Measurements from ENCODE around the gene CHKA. TPM values are rescaled to one million over a fixed set of nuclear protein-coding genes. Genes with fewer than 3 reads are reported as not detected.

CHKA gene
- total and polyA plus RNA-seq, 8 donors: 20.9 to 227 (median 101) TPM

- 86 to 90% (median 88%) methylated on average over 28 to 35 of the region's 35 CpGs for WGBS, 5 donors
- TF ChIP-seq EP300 (IDR thresholded peaks at IDR 0.05): no peak
- TF ChIP-seq POLR2A (IDR thresholded peaks at IDR 0.05): no peak
- no peak for TF ChIP-seq POLR2AphosphoS5 (IDR thresholded peaks at IDR 0.05)
- no peak for TF ChIP-seq CTCF (IDR thresholded peaks at IDR 0.05)
- Histone ChIP-seq H3K27me3 (no peaks in the 10 kb centered on the region), H3K27ac (no peak overlapping the region), H3K4me1 (peaks cover 0 to 15% (median 7%) of the 10 kb centered on the region in 4 donors), H3K4me3 (no peak overlapping the region), H3K36me3 (peaks cover 58 to 100% (median 99%) of the 10 kb centered on the region in 4 donors), H3K9me3 (no peaks in the 10 kb centered on the region)
- DNase-seq: no peak
- intact Hi-C loops (cut with DNase I; ENCODE audit: low total_unique reads): no loop called here
These were observed 72.3 kb downstream of the CHKA start for GRCh38 chr11:68048681-68049508.

- H3K36me3 ChIP-seq: peaks cover 65 to 100% (median 99%) of the 10 kb centered on the region in 4 donors
- no peak for TF ChIP-seq EP300 (IDR thresholded peaks at IDR 0.05)
- no peak for TF ChIP-seq CTCF (IDR thresholded peaks at IDR 0.05)
- TF ChIP-seq POLR2AphosphoS5 (IDR thresholded peaks at IDR 0.05): no peak
- WGBS, 5 donors: 88 to 93% (median 92%) methylated on average over 31 to 37 of the region's 37 CpGs
- no peaks in the 10 kb centered on the region for H3K27me3 ChIP-seq
- H3K27ac ChIP-seq: no peak overlapping the region
- DNase-seq: no peak
- no peak overlapping the region for H3K4me3 ChIP-seq
- H3K4me1 ChIP-seq: peaks cover under 1 to 27% (median 16%) of the 10 kb centered on the region in 4 donors
- H3K9me3 ChIP-seq: no peaks in the 10 kb centered on the region
- intact Hi-C loops (cut with DNase I; ENCODE audit: low total_unique reads): no loop called here
These were observed 73.5 kb downstream of the CHKA start for GRCh38 chr11:68047437-68048290.

- WGBS, 5 donors: 89 to 97% (median 96%) methylated on average over 8 to 18 of the region's 18 CpGs
- no peaks in the 10 kb centered on the region for H3K9me3 ChIP-seq
- intact Hi-C loops (cut with DNase I; ENCODE audit: low total_unique reads): no loop called here
These were observed 76.3 kb downstream of the CHKA start for GRCh38 chr11:68044898-68045351.

More at GRCh38 chr11:68044898-68045351, 76.3 kb downstream of the CHKA start:
- H3K4me3 ChIP-seq: no peak overlapping the region
- TF ChIP-seq POLR2AphosphoS5 (IDR thresholded peaks at IDR 0.05): no peak
- TF ChIP-seq POLR2A (IDR thresholded peaks at IDR 0.05): no peak
- no peak for TF ChIP-seq EP300 (IDR thresholded peaks at IDR 0.05)
- no peak for TF ChIP-seq CTCF (IDR thresholded peaks at IDR 0.05)
- H3K27me3 ChIP-seq: no peaks in the 10 kb centered on the region
- no peak for DNase-seq
- peaks cover 61 to 89% (median 84%) of the 10 kb centered on the region in 4 donors for H3K36me3 ChIP-seq
- no peak overlapping the region for H3K27ac ChIP-seq
- peaks cover 23 to 45% (median 36%) of the 10 kb centered on the region in 4 donors for H3K4me1 ChIP-seq

Data from stomach (tissue), 9 donors.